GM12878 (cell line): ENCODE data around the gene TRMU. TPM values are rescaled to one million over a fixed set of nuclear protein-coding genes. Genes with fewer than 3 reads are reported as not detected.

ENCODE experiments used
- ATAC-seq: fragments of 200-7000 bp; cut with Tn5 transposase; 3 replicates; pipeline ENCODE4 v1.9.1; 2020; ENCODE audit warnings: mild to moderate bottlenecking, moderate library complexity
- BruUV-seq: library from RNA; stranded (reverse); fragments of 400-500 nt; replicated peaks from 2 replicates; lab custom pipeline; 2021; lab: Mats Ljungman, UMichigan
- CTCF ChIA-PET: fragments of 300-600 bp; sonication (Branson Sonifier 250); formaldehyde crosslinking; extraction: SDS; loops from one replicate; lab custom pipeline; 2021; ENCODE audit warnings: inconsistent platforms; lab: Yijun Ruan, JAX
- POLR2A ChIA-PET: fragments of 350-600 bp; formaldehyde crosslinking; extraction: SDS; loops from one replicate; lab custom pipeline; 2021; ENCODE audit warnings: inconsistent platforms; lab: Charles Lee
- RAD21 ChIA-PET: fragments of 300-600 bp; sonication (Branson Sonifier 250); formaldehyde crosslinking; loops from one replicate; lab custom pipeline; 2023; ENCODE audit warnings: antibody characterized with exemption; ENCODE audit not compliant: unreplicated experiment; lab: Charles Lee
- SMC1A ChIA-PET: fragments of 300-600 bp; sonication (Branson Sonifier 250); formaldehyde crosslinking; loops from one replicate; lab custom pipeline; 2023; ENCODE audit not compliant: unreplicated experiment, uncharacterized antibody; lab: Charles Lee
- DNase-seq: peaks from one replicate; pipeline ENCODE4 v3.0.0-alpha.2; 2011; ENCODE audit warnings: low read depth, low spot score
- FAIRE-seq: peaks from 3 replicates; lab custom pipeline; 2011; peaks lifted over from hg19 to GRCh38; lab: Jason Lieb, UNC
- H2AFZ ChIP-seq: 2 replicates; pipeline ENCODE4 v1.6.0; 2011; ENCODE audit warnings: low read depth, low read length, control low read depth; ENCODE audit not compliant: control insufficient read depth
- H3K27ac ChIP-seq: 2 replicates; pipeline ENCODE4 v1.5.1; 2011; ENCODE audit warnings: control low read depth; ENCODE audit not compliant: control insufficient read depth, insufficient read depth
- H3K27me3 ChIP-seq, 2 experiments: replicated peaks in 1 of 2; 2 replicates each; pipeline versions ENCODE4 v1.6.0 to v1.6.1; 2011; ENCODE audit warnings: low read length in 1 of 2; ENCODE audit not compliant: control insufficient read depth in 2 of 2, insufficient read depth in 2 of 2
- H3K36me3 ChIP-seq, 2 experiments: 2 replicates each; pipeline ENCODE4 v1.5.1; 2011; ENCODE audit warnings: low read length in 1 of 2; ENCODE audit not compliant: control insufficient read depth in 2 of 2, insufficient read depth in 2 of 2
- H3K4me1 ChIP-seq: 2 replicates; pipeline ENCODE4 v1.6.1; 2011; ENCODE audit warnings: mild to moderate bottlenecking, low read length, moderate library complexity, mixed read lengths; ENCODE audit not compliant: control insufficient read depth, insufficient read depth
- H3K4me2 ChIP-seq: 2 replicates; pipeline ENCODE4 v1.6.0; 2011; ENCODE audit warnings: control low read depth; ENCODE audit not compliant: control insufficient read depth, insufficient read depth
- H3K4me3 ChIP-seq: fragments of 200-600 bp; sonication (generic); 2 replicates; pipeline ENCODE4 v1.5.1; 2016
- H3K79me2 ChIP-seq: 2 replicates; pipeline ENCODE4 v1.6.0; 2011; ENCODE audit warnings: low read length; ENCODE audit not compliant: control insufficient read depth, insufficient read depth
- H3K9ac ChIP-seq: 2 replicates; pipeline ENCODE4 v1.8.0; 2011; ENCODE audit warnings: low read length, control low read depth, mixed read lengths; ENCODE audit not compliant: control insufficient read depth, insufficient read depth
- H3K9me3 ChIP-seq: replicated peaks from 3 replicates; pipeline ENCODE4 v1.5.1; 2011; ENCODE audit warnings: mild to moderate bottlenecking, low read length; ENCODE audit not compliant: control insufficient read depth, insufficient read depth
- H4K20me1 ChIP-seq: 2 replicates; pipeline ENCODE4 v1.6.0; 2011; ENCODE audit not compliant: control insufficient read depth, insufficient read depth
- ATF3 ChIP-seq: IDR thresholded peaks from 2 replicates; pipeline ENCODE4 v1.6.1; 2011; ENCODE audit warnings: low read depth, mild to moderate bottlenecking, low read length, moderate library complexity, borderline replicate concordance; ENCODE audit errors: extremely low read depth
- EP300 ChIP-seq, 2 experiments: fragments of 150-350 bp in 1 of 2; IDR thresholded peaks; 2 replicates each; pipeline ENCODE4 v1.6.1; 2011 to 2012; ENCODE audit warnings: low read depth in 2 of 2, low read length in 2 of 2, borderline replicate concordance in 1 of 2, improper control_type of control experiment in 1 of 2, inconsistent platforms in 1 of 2; ENCODE audit not compliant: control insufficient read depth in 1 of 2
- HDGF ChIP-seq: fragments of 450-650 bp; IDR thresholded peaks from 2 replicates; pipeline ENCODE4 v1.6.1; 2016; ENCODE audit warnings: antibody characterized with exemption
- PAX5 ChIP-seq: IDR thresholded peaks from 2 replicates; pipeline ENCODE4 v1.6.1; 2011; ENCODE audit warnings: low read depth, low read length, borderline replicate concordance
- TBL1XR1 ChIP-seq: IDR thresholded peaks from 2 replicates; pipeline ENCODE4 v1.6.1; 2012; ENCODE audit warnings: low read depth, low read length, improper control_type of control experiment
- TCF12 ChIP-seq: IDR thresholded peaks from 2 replicates; pipeline ENCODE4 v1.6.1; 2011; ENCODE audit warnings: low read depth, mild to moderate bottlenecking, low read length
- WRNIP1 ChIP-seq: IDR thresholded peaks from 2 replicates; pipeline ENCODE4 v1.6.1; 2011; ENCODE audit warnings: low read depth, low read length, improper control_type of control experiment, borderline replicate concordance
- ZBTB40 ChIP-seq: fragments of 450-650 bp; IDR thresholded peaks from 2 replicates; pipeline ENCODE4 v1.6.1; 2016; ENCODE audit warnings: mild to moderate bottlenecking, moderate library complexity, borderline replicate concordance
- WGBS: methylation state at CpG from one replicate; pipeline ENCODE4 v1.1.6; 2016; ENCODE audit warnings: low lambda C conversion rate; ENCODE audit not compliant: insufficient replicate concordance, insufficient coverage; ENCODE audit errors: missing lambda C conversion rate; 5-methylcytosine and 5-hydroxymethylcytosine counted together
- in situ Hi-C: fragments of 300-500 bp; cut with MboI; formaldehyde crosslinking; loops from 9 replicates; pipeline ENCODE4 v1.14.3; 2018; ENCODE audit warnings: mixed read lengths
- intact Hi-C: fragments of 100-400 bp; cut with micrococcal nuclease; formaldehyde crosslinking; loops from one replicate; pipeline ENCODE4 v1.14.2; 2022; ENCODE audit not compliant: unreplicated experiment
- polyA plus RNA-seq, 11 experiments: library from polyadenylated mRNA; depleted of rRNA in 4 of 11; unstranded in 6 of 11; stranded (reverse) in 5 of 11; fragments of >200 nt; fragmentation: Nextera tagmentation in 4 of 11; fragmentation: Illumina TruSeq in 1 of 11; extraction: Ambion mirVana in 4 of 11; extraction: Trizol in 1 of 11; gene quantifications; 1 replicate in 1 of 11; 2 replicates in 10 of 11; pipeline versions ENCODE4 v1.2.1 to v1.2.3, GENCODE V29; 2011 to 2016; ENCODE audit warnings: inconsistent platforms in 2 of 11, missing spikeins in 2 of 11, low read depth in 1 of 11
- total RNA-seq, 4 experiments: library from RNA; depleted of rRNA in 3 of 4; stranded (reverse); fragments of >200 nt in 3 of 4; fragmentation: Illumina TruSeq in 1 of 4; extraction: Trizol in 1 of 4; gene quantifications; 2 replicates each; pipeline versions ENCODE4 v1.2.1 to v1.2.3, GENCODE V29; 2013 to 2021
- TF ChIP-seq, protein P1 (sequence below): fragments of 450-650 bp; IDR thresholded peaks from 2 replicates; pipeline ENCODE4 v1.6.1; 2017; ENCODE audit warnings: low read depth, mild to moderate bottlenecking, moderate library complexity
- TF ChIP-seq, protein P2 (sequence below): fragments of 450-650 bp; IDR thresholded peaks from 2 replicates; pipeline ENCODE4 v1.6.1; 2014; ENCODE audit warnings: mild to moderate bottlenecking

The TRMU gene
- total and polyA plus RNA-seq, 10 of the 15 experiments (the other 5 are each of a cell fraction or from before 2014, with no cell fraction given) = 3.5 to 57.0 (median 44.0) TPM

- no peak for TF ChIP-seq TCF12
- TF ChIP-seq, protein P1, sequence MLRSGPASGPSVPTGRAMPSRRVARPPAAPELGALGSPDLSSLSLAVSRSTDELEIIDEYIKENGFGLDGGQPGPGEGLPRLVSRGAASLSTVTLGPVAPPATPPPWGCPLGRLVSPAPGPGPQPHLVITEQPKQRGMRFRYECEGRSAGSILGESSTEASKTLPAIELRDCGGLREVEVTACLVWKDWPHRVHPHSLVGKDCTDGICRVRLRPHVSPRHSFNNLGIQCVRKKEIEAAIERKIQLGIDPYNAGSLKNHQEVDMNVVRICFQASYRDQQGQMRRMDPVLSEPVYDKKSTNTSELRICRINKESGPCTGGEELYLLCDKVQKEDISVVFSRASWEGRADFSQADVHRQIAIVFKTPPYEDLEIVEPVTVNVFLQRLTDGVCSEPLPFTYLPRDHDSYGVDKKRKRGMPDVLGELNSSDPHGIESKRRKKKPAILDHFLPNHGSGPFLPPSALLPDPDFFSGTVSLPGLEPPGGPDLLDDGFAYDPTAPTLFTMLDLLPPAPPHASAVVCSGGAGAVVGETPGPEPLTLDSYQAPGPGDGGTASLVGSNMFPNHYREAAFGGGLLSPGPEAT = no peak
These were observed 70.8 kb downstream of the TRMU start (continued) for GRCh38 chr22:46406349-46406748.

- no TSS peak for BruUV-seq
- CTCF ChIA-PET = no interaction called here
These were observed 71.3 kb downstream of the TRMU start for GRCh38 chr22:46406791-46407190.

More at GRCh38 chr22:46406791-46407190, 71.3 kb downstream of the TRMU start:
- FAIRE-seq (no peak), ATAC-seq (no peak), DNase-seq (no peak)
- no peaks in the 10 kb centered on the region for H3K9me3 ChIP-seq
- intact Hi-C loops = no loop called here
- no peak overlapping the region for H3K9ac ChIP-seq
- RAD21 ChIA-PET = no interaction called here
- TF ChIP-seq EP300 (IDR thresholded peaks at IDR 0.05; ENCODE audit: borderline replicate concordance in 1 of 2, control insufficient read depth in 1 of 2, low read depth in 2 of 2, low read length in 2 of 2) = no peak
- no peak for TF ChIP-seq ZBTB40
- TF ChIP-seq PAX5 = no peak
- TF ChIP-seq, protein P2, sequence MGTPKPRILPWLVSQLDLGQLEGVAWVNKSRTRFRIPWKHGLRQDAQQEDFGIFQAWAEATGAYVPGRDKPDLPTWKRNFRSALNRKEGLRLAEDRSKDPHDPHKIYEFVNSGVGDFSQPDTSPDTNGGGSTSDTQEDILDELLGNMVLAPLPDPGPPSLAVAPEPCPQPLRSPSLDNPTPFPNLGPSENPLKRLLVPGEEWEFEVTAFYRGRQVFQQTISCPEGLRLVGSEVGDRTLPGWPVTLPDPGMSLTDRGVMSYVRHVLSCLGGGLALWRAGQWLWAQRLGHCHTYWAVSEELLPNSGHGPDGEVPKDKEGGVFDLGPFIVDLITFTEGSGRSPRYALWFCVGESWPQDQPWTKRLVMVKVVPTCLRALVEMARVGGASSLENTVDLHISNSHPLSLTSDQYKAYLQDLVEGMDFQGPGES = no peak
- TF ChIP-seq HDGF = no peak
- TF ChIP-seq TBL1XR1 = no peak
- TF ChIP-seq WRNIP1 = no peak
- no peak for TF ChIP-seq ATF3
- POLR2A ChIA-PET = no interaction called here
- H3K4me2 ChIP-seq = no peak overlapping the region
- no peaks in the 10 kb centered on the region for H3K4me1 ChIP-seq
- no peaks in the 10 kb centered on the region for H3K79me2 ChIP-seq
- H4K20me1 ChIP-seq = no peaks in the 10 kb centered on the region
- H2AFZ ChIP-seq = no peak overlapping the region
- no peak overlapping the region for H3K27ac ChIP-seq
- SMC1A ChIA-PET = no interaction called here
- H3K4me3 ChIP-seq = no peak overlapping the region
- in situ Hi-C loops = no loop called here
- no peaks in the 10 kb centered on the region for H3K27me3 ChIP-seq
- 32% methylated on average over 15 of the region's 15 CpGs for WGBS
- H3K36me3 ChIP-seq = no peaks in the 10 kb centered on the region
